Sigmoid colon (tissue), 7 donors: ENCODE data around the gene ATP11B. TPM values are rescaled to one million over a fixed set of nuclear protein-coding genes. Genes with fewer than 3 reads are reported as not detected.

Source experiments
- DNase-seq: peaks from one replicate; pipeline ENCODE4 v3.0.0-alpha.2; 2019
- H3K27ac ChIP-seq, 4 donors: fragments of 200-600 bp; sonication (generic); one replicate each; pipeline ENCODE4 v1.5.1; 2016 to 2019; ENCODE audit warnings: mild to moderate bottlenecking in 1 of 4
- H3K27me3 ChIP-seq, 3 donors: fragments of 200-600 bp; sonication (generic); one replicate each; pipeline ENCODE4 v1.5.1; 2019; ENCODE audit warnings: mild to moderate bottlenecking in 1 of 3
- H3K36me3 ChIP-seq, 4 donors: fragments of 200-600 bp; sonication (generic); one replicate each; pipeline ENCODE4 v1.5.1; 2016 to 2019
- H3K4me1 ChIP-seq, 4 donors: fragments of 200-600 bp; sonication (generic); one replicate each; pipeline ENCODE4 v1.5.1; 2017 to 2019
- H3K4me3 ChIP-seq, 4 donors: fragments of 200-600 bp; sonication (generic); one replicate each; pipeline ENCODE4 v1.5.1; 2017 to 2019; ENCODE audit warnings: mild to moderate bottlenecking in 2 of 4, moderate library complexity in 1 of 4
- H3K9me3 ChIP-seq, 4 donors: fragments of 200-600 bp in 3 of 4; sonication (generic) in 3 of 4; one replicate each; pipeline versions ENCODE4 v1.5.1 to v1.6.1; 2013 to 2019
- CTCF ChIP-seq, 4 experiments: fragments of 450-650 bp in 3 of 4; fragments of 200-600 bp in 1 of 4; IDR thresholded peaks; one replicate each; pipeline ENCODE4 v1.5.1; 2016 to 2019; ENCODE audit warnings: antibody characterized with exemption in 4 of 4, mild to moderate bottlenecking in 3 of 4, moderate library complexity in 2 of 4
- EP300 ChIP-seq, 4 donors: sonication (generic); formaldehyde crosslinking; IDR thresholded peaks; one replicate each; pipeline ENCODE4 v1.6.1; 2017; ENCODE audit warnings: antibody characterized with exemption in 4 of 4
- POLR2A ChIP-seq, 2 donors: fragments of 450-650 bp; IDR thresholded peaks; one replicate each; pipeline ENCODE4 v1.6.1; 2016; ENCODE audit warnings: antibody characterized with exemption in 2 of 2, mild to moderate bottlenecking in 2 of 2, moderate library complexity in 2 of 2
- POLR2AphosphoS5 ChIP-seq, 4 donors: sonication (generic); formaldehyde crosslinking; IDR thresholded peaks; one replicate each; pipeline ENCODE4 v1.6.1; 2017; ENCODE audit warnings: antibody characterized with exemption in 4 of 4
- WGBS, 2 donors: extraction: QIAGEN DNeasy Blood & Tissue Kit; methylation state at CpG; one replicate each; pipeline ENCODE4 v1.1.7; 2013; 5-methylcytosine and 5-hydroxymethylcytosine counted together
- intact Hi-C: fragments of 100-400 bp; cut with DNase I; formaldehyde crosslinking; loops from one replicate; pipeline ENCODE4 v1.15.1; 2023
- polyA plus RNA-seq, 3 donors: library from polyadenylated mRNA; stranded (reverse); fragments of 200-250 nt; gene quantifications; one replicate each; pipeline ENCODE4 v1.2.3, GENCODE V29; 2013
- total RNA-seq, 4 donors: library from RNA; depleted of rRNA; stranded (reverse); fragments of >200 nt; gene quantifications; one replicate each; pipeline ENCODE4 v1.1.0, GENCODE V29; 2016
- donor health status: healthy with polysubstance abuse.
- donor health status: Bipolar disorder and iron deficiency.
- donor health status: healthy.

ATP11B gene
- total and polyA plus RNA-seq, 7 donors: 6.7 to 69.9 (median 41.8) TPM

- intact Hi-C loops: no loop called here
- no peak overlapping the region for H3K4me3 ChIP-seq
- no peaks in the 10 kb centered on the region for H3K27me3 ChIP-seq
- H3K9me3 ChIP-seq: no peaks in the 10 kb centered on the region
- TF ChIP-seq POLR2A (IDR thresholded peaks at IDR 0.05) (no peak), POLR2AphosphoS5 (IDR thresholded peaks at IDR 0.05) (no peak), CTCF (IDR thresholded peaks at IDR 0.05) (no peak), EP300 (IDR thresholded peaks at IDR 0.05) (no peak)
- no peak for DNase-seq
- peaks cover 0 to 7% (median 0%) of the 10 kb centered on the region in 4 donors for H3K36me3 ChIP-seq
- WGBS, 2 donors: 72 to 78% methylated on average over 9 of the region's 9 CpGs
- no peak overlapping the region for H3K27ac ChIP-seq
- H3K4me1 ChIP-seq: peaks cover 0 to 6% (median 3%) of the 10 kb centered on the region in 4 donors
These were observed 127.3 kb downstream of the ATP11B start for GRCh38 chr3:182920515-182921084.

GRCh38 chr3:182921665-182922355, 128.5 kb downstream of the ATP11B start:
- WGBS, 2 donors: 90 to 94% methylated on average over 4 of the region's 4 CpGs
- H3K27me3 ChIP-seq: no peaks in the 10 kb centered on the region
- no peaks in the 10 kb centered on the region for H3K9me3 ChIP-seq
- H3K36me3 ChIP-seq: peaks cover 0 to 7% (median 0%) of the 10 kb centered on the region in 4 donors
- TF ChIP-seq EP300 (IDR thresholded peaks at IDR 0.05) (no peak), CTCF (IDR thresholded peaks at IDR 0.05) (no peak), POLR2A (IDR thresholded peaks at IDR 0.05) (no peak), POLR2AphosphoS5 (IDR thresholded peaks at IDR 0.05) (no peak)
- peaks cover 0 to 6% (median 3%) of the 10 kb centered on the region in 4 donors for H3K4me1 ChIP-seq
- no peak overlapping the region for H3K4me3 ChIP-seq
- DNase-seq: no peak
- H3K27ac ChIP-seq: no peak overlapping the region
- intact Hi-C loops: no loop called here

- no peak overlapping the region for H3K27ac ChIP-seq
- intact Hi-C loops: no loop called here
These were observed 132.1 kb downstream of the ATP11B start for GRCh38 chr3:182925330-182925943.

GRCh38 chr3:182925944-182926337, 132.6 kb downstream of the ATP11B start:
- H3K27ac ChIP-seq: no peak overlapping the region
- H3K4me1 ChIP-seq: peaks cover 0 to 6% (median 3%) of the 10 kb centered on the region in 4 donors
- intact Hi-C loops: no loop called here
- H3K4me3 ChIP-seq: no peak overlapping the region
- TF ChIP-seq POLR2A (IDR thresholded peaks at IDR 0.05) (no peak), EP300 (IDR thresholded peaks at IDR 0.05) (no peak), CTCF (IDR thresholded peaks at IDR 0.05) (no peak), POLR2AphosphoS5 (IDR thresholded peaks at IDR 0.05) (no peak)
- H3K9me3 ChIP-seq: no peaks in the 10 kb centered on the region
- no peaks in the 10 kb centered on the region for H3K36me3 ChIP-seq
- no peaks in the 10 kb centered on the region for H3K27me3 ChIP-seq
- WGBS, 2 donors: 95 to 96% methylated on average over 3 of the region's 3 CpGs
- DNase-seq: no peak

More at GRCh38 chr3:182925330-182925943, 132.1 kb downstream of the ATP11B start:
- Histone ChIP-seq H3K9me3 (no peaks in the 10 kb centered on the region), H3K4me3 (no peak overlapping the region), H3K27me3 (no peaks in the 10 kb centered on the region), H3K36me3 (no peaks in the 10 kb centered on the region), H3K4me1 (peaks cover 0 to 6% (median 3%) of the 10 kb centered on the region in 4 donors)
- 73 to 82% methylated on average over 4 of the region's 4 CpGs for whole genome bisulfite sequencing, 2 donors
- TF ChIP-seq POLR2A (IDR thresholded peaks at IDR 0.05) (no peak), CTCF (IDR thresholded peaks at IDR 0.05) (no peak), EP300 (IDR thresholded peaks at IDR 0.05) (no peak), POLR2AphosphoS5 (IDR thresholded peaks at IDR 0.05) (no peak)
- DNase-seq: no peak
